Fibroblast of villous mesenchyme (primary cell): Measurements from ENCODE around the gene TSPAN12. TPM values are rescaled to one million over a fixed set of nuclear protein-coding genes. Genes with fewer than 3 reads are reported as not detected.

Experiments used
- DNase-seq: peaks from one replicate; pipeline ENCODE4 v3.0.0-alpha.2; 2010; ENCODE audit warnings: low read depth
- H3K4me3 ChIP-seq: 2 replicates; pipeline ENCODE4 v1.5.1; 2011; ENCODE audit warnings: low read depth, mild to moderate bottlenecking, low read length
- CTCF ChIP-seq: IDR thresholded peaks from 2 replicates; pipeline ENCODE4 v1.5.1; 2012; ENCODE audit warnings: low read depth, mild to moderate bottlenecking, low read length; ENCODE audit not compliant: insufficient read depth
- total RNA-seq: library from RNA; depleted of rRNA; stranded (reverse); fragments of >200 nt; gene quantifications from 2 replicates; pipeline ENCODE4 v1.2.3, GENCODE V29; 2012

The TSPAN12 gene
- total RNA-seq, 1 donor, result 4.7 TPM

GRCh38 chr7:120843109-120843508 is 14.8 kb downstream of the TSPAN12 start:
- TF ChIP-seq CTCF, result no peak
- DNase-seq, result peak; percentile 47
- H3K4me3 ChIP-seq, result no peak overlapping the region

DNA sequence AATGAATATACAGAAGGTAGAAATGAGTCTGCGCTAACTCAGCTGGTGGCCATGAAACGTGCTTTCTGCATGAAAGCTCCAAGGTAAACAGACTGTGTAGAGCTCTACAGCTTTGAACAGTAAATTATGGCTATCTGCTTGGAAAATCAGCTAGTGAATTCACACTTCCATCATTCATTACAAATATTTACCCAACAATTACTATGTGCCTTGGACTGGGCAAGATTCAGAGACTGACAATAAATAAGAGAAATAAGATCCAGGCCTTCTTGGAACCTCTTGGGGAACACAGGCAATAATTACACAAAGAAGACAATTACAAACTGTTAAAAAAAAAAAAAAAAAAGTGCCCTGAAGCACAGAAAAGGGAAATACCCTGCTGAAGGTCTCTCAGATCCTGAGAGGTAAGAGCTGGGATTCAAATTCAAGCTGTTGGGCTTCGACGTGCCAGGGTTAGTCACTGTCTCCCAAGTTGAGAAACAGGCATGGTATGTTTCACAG is 15.8 kb downstream of the TSPAN12 start:
- H3K4me3 ChIP-seq, result no peak overlapping the region
- no peak for DNase-seq
- no peak for TF ChIP-seq CTCF

DNA sequence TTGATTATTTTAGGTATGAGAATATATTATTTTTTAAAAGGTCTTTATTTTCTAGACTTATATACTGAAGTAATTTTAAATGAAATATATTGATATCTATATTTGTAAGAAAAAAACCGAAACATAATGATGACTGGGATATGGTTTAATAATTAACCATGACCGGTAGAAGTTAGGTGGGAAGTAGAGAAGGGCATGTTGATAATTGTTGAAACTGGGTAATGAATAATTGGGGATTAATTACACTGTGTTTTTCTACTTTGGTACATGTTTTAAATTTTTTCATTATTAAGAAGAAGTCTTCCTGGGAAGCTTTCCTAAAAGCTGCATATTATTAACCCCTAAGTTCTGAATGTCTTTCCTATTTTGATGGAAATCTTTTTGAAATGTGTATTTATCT is 16.3 kb downstream of the TSPAN12 start:
- no peak overlapping the region for H3K4me3 ChIP-seq
- DNase-seq, result no peak
- no peak for TF ChIP-seq CTCF

GRCh38 chr7:120838281-120838682 is 19.7 kb downstream of the TSPAN12 start:
- no peak overlapping the region for H3K4me3 ChIP-seq
- DNase-seq, result no peak
- no peak for TF ChIP-seq CTCF

GRCh38 chr7:120837599-120837998 is 20.3 kb downstream of the TSPAN12 start:
- TF ChIP-seq CTCF, result no peak
- H3K4me3 ChIP-seq, result no peak overlapping the region
- DNase-seq, result no peak

DNA sequence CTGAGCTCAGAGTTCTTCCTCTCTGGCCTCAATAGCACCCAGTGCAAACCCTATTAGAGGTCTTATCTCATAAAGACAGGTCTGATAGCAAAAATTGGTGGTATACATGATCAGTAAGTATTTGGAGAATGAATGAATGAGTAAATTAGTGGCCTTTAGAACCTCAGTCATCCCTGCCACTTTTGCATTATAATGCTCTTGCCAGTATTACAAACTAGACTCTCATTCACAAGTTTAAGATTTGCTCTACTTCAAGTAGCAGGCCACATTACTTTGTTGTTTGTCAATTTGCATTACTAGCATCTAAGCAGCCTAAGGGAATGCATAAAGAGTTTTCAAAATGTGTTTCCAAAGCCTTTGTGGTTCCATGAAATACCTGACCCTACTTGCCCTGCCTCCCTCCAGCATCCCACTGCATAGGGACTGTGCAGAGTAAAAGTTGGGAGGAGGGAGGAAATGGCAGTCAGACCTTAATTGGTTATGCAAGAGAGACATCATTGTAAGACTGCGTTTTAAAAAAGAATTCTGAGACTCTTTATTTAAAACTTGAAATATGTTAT is 21.3 kb downstream of the TSPAN12 start:
- TF ChIP-seq CTCF, result no peak
- no peak for DNase-seq
- H3K4me3 ChIP-seq, result no peak overlapping the region

GRCh38 chr7:120834726-120835125 is 23.2 kb downstream of the TSPAN12 start:
- no peak for DNase-seq
- TF ChIP-seq CTCF, result no peak
- H3K4me3 ChIP-seq, result no peak overlapping the region
